K562 (cell line): ENCODE results near the gene PMM1. TPM values are rescaled to one million over a fixed set of nuclear protein-coding genes. Genes with fewer than 3 reads are reported as not detected.

ENCODE experiments used
- CBX5 ChIP-seq: IDR thresholded peaks from 2 replicates; pipeline ENCODE4 v1.6.1; 2014; ENCODE audit warnings: low read depth, borderline replicate concordance
- ELF1 ChIP-seq: fragments of 200-800 bp; sonication (Bioruptor generic); IDR thresholded peaks from 2 replicates; pipeline ENCODE4 v1.6.1; 2016; ENCODE audit warnings: missing genetic modification characterization, missing compliant biosample characterization
- ERF ChIP-seq: fragments of 450-650 bp; formaldehyde crosslinking; IDR thresholded peaks from 2 replicates; pipeline ENCODE4 v1.4.0; 2020; ENCODE audit warnings: mild to moderate bottlenecking, mixed read lengths
- ESRRA ChIP-seq: fragments of 450-650 bp; IDR thresholded peaks from 2 replicates; pipeline ENCODE4 v1.6.1; 2014; ENCODE audit warnings: low read depth, mild to moderate bottlenecking, moderate library complexity, borderline replicate concordance
- ESRRB ChIP-seq: fragments of 250-450 bp; sonication (Bioruptor Pico); IDR thresholded peaks from 2 replicates; pipeline ENCODE4 v1.5.0; 2020; ENCODE audit warnings: mild to moderate bottlenecking, moderate library complexity, borderline replicate concordance
- FOXA1 ChIP-seq: fragments of 450-650 bp; IDR thresholded peaks from 2 replicates; pipeline ENCODE4 v1.6.1; 2016; ENCODE audit warnings: mild to moderate bottlenecking, borderline replicate concordance
- HDAC3 ChIP-seq: fragments of 450-650 bp; IDR thresholded peaks from 2 replicates; pipeline ENCODE4 v1.6.1; 2018; ENCODE audit warnings: borderline replicate concordance, mild to moderate bottlenecking, moderate library complexity; ENCODE audit not compliant: partially characterized antibody
- KDM5B ChIP-seq: fragments of 200-600 bp; sonication (generic); IDR thresholded peaks from 2 replicates; pipeline ENCODE4 v1.6.1; 2012; ENCODE audit warnings: low read depth, mild to moderate bottlenecking, moderate library complexity, low read length, control low read depth, inconsistent platforms; ENCODE audit not compliant: insufficient replicate concordance
- MYBL2 ChIP-seq, 2 experiments: fragments of 450-650 bp in 1 of 2; sonication (generic) in 1 of 2; formaldehyde crosslinking in 1 of 2; IDR thresholded peaks; 2 replicates each; pipeline versions ENCODE4 v1.6.1 to v1.8.1; 2017 to 2022; ENCODE audit warnings: borderline replicate concordance in 1 of 2, inconsistent platforms in 1 of 2, low read depth in 1 of 2, mild to moderate bottlenecking in 1 of 2, missing genetic modification reagents in 1 of 2, moderate library complexity in 1 of 2
- NCOA1 ChIP-seq: fragments of 450-650 bp; IDR thresholded peaks from 2 replicates; pipeline ENCODE4 v1.6.1; 2016; ENCODE audit warnings: low read depth
- NRF1 ChIP-seq, 2 experiments: fragments of 450-650 bp; IDR thresholded peaks in 1 of 2; conservative IDR thresholded peaks in 1 of 2; 2 replicates each; pipeline ENCODE4 v1.6.1; 2014; ENCODE audit warnings: mild to moderate bottlenecking in 2 of 2
- PATZ1 ChIP-seq: fragments of 250-450 bp; sonication (Bioruptor Pico); IDR thresholded peaks from 2 replicates; pipeline ENCODE4 v1.5.0; 2020; ENCODE audit warnings: mild to moderate bottlenecking, borderline replicate concordance
- PCBP1 ChIP-seq: fragments of 200-400 bp; formaldehyde crosslinking; IDR thresholded peaks from 2 replicates; pipeline ENCODE4 v1.6.1; 2018; ENCODE audit warnings: mild to moderate bottlenecking, low read depth, low read length; ENCODE audit not compliant: poor library complexity, severe bottlenecking
- SREBF2 ChIP-seq: sonication (generic); formaldehyde crosslinking; IDR thresholded peaks from 2 replicates; pipeline ENCODE4 v1.4.0; 2020; ENCODE audit warnings: mild to moderate bottlenecking, missing genetic modification reagents
- XRCC3 ChIP-seq: fragments of 450-650 bp; IDR thresholded peaks from 2 replicates; pipeline ENCODE4 v1.6.1; 2017; ENCODE audit warnings: mild to moderate bottlenecking, moderate library complexity
- ZBTB1 ChIP-seq: sonication (generic); formaldehyde crosslinking; IDR thresholded peaks from 2 replicates; pipeline ENCODE4 v1.8.1; 2023; ENCODE audit warnings: missing genetic modification reagents, low read depth, mild to moderate bottlenecking, borderline replicate concordance
- ZMIZ1 ChIP-seq, 2 experiments: fragments of 150-350 bp in 1 of 2; IDR thresholded peaks; 2 replicates each; pipeline ENCODE4 v1.6.1; 2012 to 2016; ENCODE audit warnings: low read depth in 2 of 2, low read length in 2 of 2, mild to moderate bottlenecking in 1 of 2, moderate library complexity in 1 of 2
- ZNF121 ChIP-seq: sonication (generic); formaldehyde crosslinking; conservative IDR thresholded peaks from 2 replicates; pipeline ENCODE4 v1.8.0; 2022; ENCODE audit warnings: missing genetic modification reagents
- ZNF444 ChIP-seq: fragments of 250-450 bp; sonication (Bioruptor Pico); IDR thresholded peaks from 2 replicates; pipeline ENCODE4 v1.4.0; 2020; ENCODE audit warnings: mild to moderate bottlenecking, moderate library complexity
- ZNF696 ChIP-seq: fragments of 250-450 bp; sonication (Bioruptor Pico); conservative IDR thresholded peaks from 2 replicates; pipeline ENCODE4 v1.4.0; 2020; ENCODE audit warnings: mild to moderate bottlenecking, moderate library complexity
- ZNF79 ChIP-seq: fragments of 250-450 bp; sonication (Bioruptor Pico); IDR thresholded peaks from 2 replicates; pipeline ENCODE4 v1.4.0; 2020; ENCODE audit warnings: low read depth, mild to moderate bottlenecking, moderate library complexity
- ZSCAN32 ChIP-seq: fragments of 450-650 bp; formaldehyde crosslinking; IDR thresholded peaks from 2 replicates; pipeline ENCODE4 v1.4.0; 2020; ENCODE audit warnings: mild to moderate bottlenecking, moderate library complexity
- ZZZ3 ChIP-seq: fragments of 450-650 bp; IDR thresholded peaks from 2 replicates; pipeline ENCODE4 v1.6.1; 2016; ENCODE audit warnings: antibody characterized with exemption, mild to moderate bottlenecking, moderate library complexity
- polyA plus RNA-seq, 8 experiments: library from polyadenylated mRNA; depleted of rRNA in 4 of 8; stranded (reverse) in 5 of 8; unstranded in 3 of 8; fragments of >200 nt; fragmentation: Nextera tagmentation in 2 of 8; fragmentation: Illumina TruSeq in 1 of 8; extraction: Ambion mirVana in 2 of 8; extraction: Trizol in 1 of 8; gene quantifications; 2 replicates each; pipeline versions ENCODE4 v1.2.1 to v1.2.3, GENCODE V29; 2011 to 2014; ENCODE audit warnings: inconsistent platforms in 1 of 8, missing spikeins in 1 of 8
- total RNA-seq, 7 experiments: library from RNA; depleted of rRNA in 6 of 7; stranded (reverse); fragments of >200 nt in 6 of 7; fragmentation: Illumina TruSeq in 2 of 7; extraction: Trizol in 2 of 7; gene quantifications; 2 replicates each; pipeline versions ENCODE4 v1.2.1 to v1.2.3, GENCODE V29; 2011 to 2021; ENCODE audit warnings: low replicate concordance in 1 of 7

Gene PMM1
- total and polyA plus RNA-seq, 9 of the 15 experiments (the other 6 are each of a cell fraction or from before 2014, with no cell fraction given) = 10.2 to 31.7 (median 20.3) TPM

DNA sequence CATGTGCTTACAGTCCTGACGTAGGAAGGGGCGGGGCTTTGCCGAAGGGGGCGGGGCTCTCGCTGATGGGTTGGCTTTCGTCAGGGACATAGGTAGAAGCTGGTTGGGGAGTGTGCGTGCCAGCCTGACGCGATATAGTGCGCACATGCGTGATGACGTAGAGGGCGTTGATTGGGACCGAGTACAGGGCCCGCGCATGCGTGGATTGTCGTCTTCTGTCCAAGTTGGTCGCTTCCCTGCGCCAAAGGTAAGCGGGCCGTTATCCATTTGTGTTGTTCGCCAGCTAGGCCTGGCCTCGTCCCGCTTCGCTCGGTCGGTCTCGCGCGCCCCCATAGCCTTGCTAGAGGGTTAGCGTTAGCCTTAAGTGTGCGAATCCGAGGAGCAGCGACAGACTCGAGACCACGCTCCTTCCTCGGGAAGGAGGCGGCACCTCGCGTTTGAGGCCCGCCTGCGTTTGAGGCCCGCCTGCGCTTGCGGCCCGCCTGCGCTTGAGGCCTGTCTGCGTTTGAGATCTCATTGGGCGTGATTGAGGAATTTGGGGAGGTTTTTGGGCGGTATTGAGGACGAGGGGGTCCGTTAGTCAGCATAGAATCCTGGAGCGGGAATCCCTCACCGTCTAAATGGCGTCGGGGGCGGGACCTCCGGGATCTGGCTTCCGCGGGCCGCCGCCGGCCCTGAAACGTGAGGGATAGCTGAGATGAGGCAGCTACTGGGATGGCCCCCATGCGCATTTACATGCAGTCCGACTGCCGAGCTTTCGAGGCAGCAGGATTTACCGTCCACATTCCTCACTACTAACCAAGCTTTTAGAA is 31.7 kb upstream of the PMM1 start, which contains the start of gene XRCC6 (continued):
- TF ChIP-seq CBX5 (no peak), ZNF444 (CRISPR knock-in tag) (no peak), ZSCAN32 (CRISPR knock-in tag) (no peak), FOXA1 (no peak), MYBL2 (IDR thresholded peaks at IDR 0.05; ENCODE audit: low read depth) (no peak), MYBL2 (CRISPR knock-in tag; IDR thresholded peaks at IDR 0.05; ENCODE audit: borderline replicate concordance) (no peak), SREBF2 (CRISPR knock-in tag) (no peak), ESRRA (0 out of 2 replicates have a peak, but pooled peaks have one; percentile 12), ELF1 (0 out of 2 replicates have a peak, but pooled peaks have one; percentile 32), NRF1 (conservative IDR thresholded peaks at IDR 0.05 in 1 of 2, IDR thresholded peaks at IDR 0.05 in 1 of 2) (peak; percentile 97 to 98), ZBTB1 (CRISPR knock-in tag) (peak; percentile 21; the same call in 1 of the 2 replicates), XRCC3 (no peak), KDM5B (peak; percentile 64), ESRRB (CRISPR knock-in tag) (no peak), HDAC3 (no peak), ZNF79 (CRISPR knock-in tag) (no peak), ERF (CRISPR knock-in tag) (0 out of 2 replicates have a peak, but pooled peaks have one; percentile 67), ZMIZ1 (IDR thresholded peaks at IDR 0.05; ENCODE audit: low read depth in 2 of 2, low read length in 2 of 2) (no peak), PCBP1 (peak; percentile 48), PATZ1 (no peak), ZNF696 (CRISPR knock-in tag) (no peak), NCOA1 (peak; percentile 58; the same call in 1 of the 2 replicates), ZNF121 (CRISPR knock-in tag) (no peak), ZZZ3 (peak; percentile 84)
